ENCODE measurements around the gene PDE2A. TPM values are rescaled to one million over a fixed set of nuclear protein-coding genes. Genes with fewer than 3 reads are reported as not detected.

Gene PDE2A
- total RNA-seq, 1 experiment from 2014 or later: 0.58 TPM

DNA sequence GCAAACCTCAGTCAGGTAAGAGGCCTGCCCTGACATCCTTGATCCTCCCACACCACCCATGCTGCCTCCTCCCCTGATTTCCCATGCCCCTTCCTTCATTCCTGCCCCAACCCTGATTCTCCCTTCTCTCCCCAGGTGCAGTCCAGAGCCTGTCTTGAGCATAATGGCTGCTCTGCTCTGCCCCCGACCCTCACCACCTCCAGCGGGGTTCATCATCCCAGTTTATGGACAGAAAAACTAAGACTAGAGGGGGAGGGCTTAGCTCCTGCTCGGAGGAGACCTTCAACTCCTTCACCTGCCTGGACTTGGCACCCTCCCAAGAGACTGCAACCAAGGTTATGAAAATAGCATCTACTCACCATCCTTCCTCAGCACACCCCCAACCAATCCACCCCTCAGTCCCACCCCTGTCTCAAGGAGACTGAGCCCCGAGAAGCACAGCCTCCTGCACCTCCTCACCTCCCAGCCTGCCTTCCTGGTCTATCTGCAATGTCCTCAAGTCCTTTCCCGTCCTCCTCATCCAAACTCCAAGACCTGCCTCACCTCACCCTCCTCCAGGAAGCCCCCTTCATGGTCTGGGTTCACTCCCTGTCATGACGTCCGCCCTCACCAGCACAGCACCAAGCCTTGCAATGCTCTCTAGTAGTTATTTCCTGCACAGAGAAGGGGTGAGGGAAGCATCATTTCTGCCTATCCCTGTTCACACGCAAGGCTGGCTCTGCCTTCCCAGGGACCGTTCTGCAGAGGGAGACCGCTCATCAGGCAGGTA, 103.1 kb downstream of the PDE2A start:
- CTCF ChIA-PET: no interaction called here
- Histone ChIP-seq H3K27ac (ENCODE audit: low read depth, low read length, poor library complexity, severe bottlenecking) (no peak overlapping the region), H3K27me3 (replicated peaks; ENCODE audit: insufficient read depth, low read depth, low read length, poor library complexity) (no peaks in the 10 kb centered on the region), H3K9me3 (ENCODE audit: low read depth, low read length, poor library complexity, severe bottlenecking) (no peaks in the 10 kb centered on the region), H3K36me3 (ENCODE audit: insufficient read depth, low read length, poor library complexity, severe bottlenecking) (no peaks in the 10 kb centered on the region), H3K4me1 (ENCODE audit: insufficient read depth, low read length, poor library complexity, severe bottlenecking) (no peaks in the 10 kb centered on the region), H3K4me3 (ENCODE audit: low read depth, low read length, poor library complexity, severe bottlenecking) (no peak overlapping the region)
- TF ChIP-seq, protein P1, sequence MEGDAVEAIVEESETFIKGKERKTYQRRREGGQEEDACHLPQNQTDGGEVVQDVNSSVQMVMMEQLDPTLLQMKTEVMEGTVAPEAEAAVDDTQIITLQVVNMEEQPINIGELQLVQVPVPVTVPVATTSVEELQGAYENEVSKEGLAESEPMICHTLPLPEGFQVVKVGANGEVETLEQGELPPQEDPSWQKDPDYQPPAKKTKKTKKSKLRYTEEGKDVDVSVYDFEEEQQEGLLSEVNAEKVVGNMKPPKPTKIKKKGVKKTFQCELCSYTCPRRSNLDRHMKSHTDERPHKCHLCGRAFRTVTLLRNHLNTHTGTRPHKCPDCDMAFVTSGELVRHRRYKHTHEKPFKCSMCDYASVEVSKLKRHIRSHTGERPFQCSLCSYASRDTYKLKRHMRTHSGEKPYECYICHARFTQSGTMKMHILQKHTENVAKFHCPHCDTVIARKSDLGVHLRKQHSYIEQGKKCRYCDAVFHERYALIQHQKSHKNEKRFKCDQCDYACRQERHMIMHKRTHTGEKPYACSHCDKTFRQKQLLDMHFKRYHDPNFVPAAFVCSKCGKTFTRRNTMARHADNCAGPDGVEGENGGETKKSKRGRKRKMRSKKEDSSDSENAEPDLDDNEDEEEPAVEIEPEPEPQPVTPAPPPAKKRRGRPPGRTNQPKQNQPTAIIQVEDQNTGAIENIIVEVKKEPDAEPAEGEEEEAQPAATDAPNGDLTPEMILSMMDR (conservative IDR thresholded peaks at IDR 0.05; ENCODE audit: low read depth, low read length): no peak
- TF ChIP-seq EZH2 (IDR thresholded peaks at IDR 0.05; ENCODE audit: borderline replicate concordance, low read depth, low read length, poor library complexity, severe bottlenecking): no peak
- POLR2A ChIA-PET (ENCODE audit: low non-redundant PET): no interaction called here
- intact Hi-C loops (cut with micrococcal nuclease; ENCODE audit: unreplicated experiment): no loop called here
- no peak for DNase-seq (ENCODE audit: low spot score)
- BruUV-seq (replicated peaks): no TSS peak

DNA sequence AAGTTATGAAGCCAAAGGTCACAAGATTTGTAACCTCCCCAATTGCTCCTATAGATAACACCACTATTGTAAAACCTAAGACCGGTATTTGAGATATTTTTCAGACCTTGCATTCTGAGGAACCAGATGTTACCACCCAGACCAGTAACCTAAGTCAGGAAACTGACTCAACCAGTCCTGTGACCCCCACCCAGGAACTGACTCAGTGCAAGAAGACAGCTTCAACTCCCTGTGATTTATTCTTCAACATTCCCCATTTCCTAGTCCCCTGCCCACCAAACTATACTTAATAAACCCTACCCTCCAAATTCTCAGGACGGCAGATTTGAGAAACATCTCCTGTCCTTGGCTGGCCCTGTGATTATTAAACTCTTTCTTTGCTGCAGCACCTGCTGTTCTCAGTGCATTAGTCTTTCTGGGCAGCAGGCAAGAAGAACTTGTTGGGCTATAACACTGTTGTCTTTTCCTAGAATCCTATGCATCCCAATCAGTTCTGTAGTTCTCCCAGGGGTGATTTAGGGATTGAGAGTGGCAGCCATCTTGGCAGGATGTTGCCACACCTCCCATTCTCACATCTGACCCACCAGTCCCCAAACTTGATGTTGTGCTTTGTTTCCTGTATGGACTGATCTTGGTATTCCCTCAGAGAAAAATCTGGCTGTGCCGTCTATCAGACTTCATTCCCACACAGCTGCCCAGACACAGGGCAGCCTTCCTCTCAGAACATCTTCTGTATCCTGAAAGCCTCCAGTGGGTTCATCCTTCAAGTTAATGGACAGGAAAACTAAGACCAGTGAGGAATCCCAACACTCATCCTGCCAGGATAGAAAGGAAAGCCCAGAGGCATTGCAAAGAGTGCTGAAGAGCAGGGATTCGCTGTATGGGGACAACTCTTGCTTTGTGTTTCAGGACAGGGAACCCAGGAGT, 104.0 kb downstream of the PDE2A start:
- POLR2A ChIA-PET (ENCODE audit: low non-redundant PET): no interaction called here
- H3K36me3 ChIP-seq (ENCODE audit: insufficient read depth, low read length, poor library complexity, severe bottlenecking): no peaks in the 10 kb centered on the region
- no peaks in the 10 kb centered on the region for H3K27me3 ChIP-seq (replicated peaks; ENCODE audit: insufficient read depth, low read depth, low read length, poor library complexity)
- BruUV-seq (replicated peaks): no TSS peak
- H3K27ac ChIP-seq (ENCODE audit: low read depth, low read length, poor library complexity, severe bottlenecking): no peak overlapping the region
- H3K4me3 ChIP-seq (ENCODE audit: low read depth, low read length, poor library complexity, severe bottlenecking): no peak overlapping the region
- no peaks in the 10 kb centered on the region for H3K4me1 ChIP-seq (ENCODE audit: insufficient read depth, low read length, poor library complexity, severe bottlenecking)
- no peaks in the 10 kb centered on the region for H3K9me3 ChIP-seq (ENCODE audit: low read depth, low read length, poor library complexity, severe bottlenecking)
- CTCF ChIA-PET: interaction anchor here (1.0 kb wide), 1 partner anchor 99 kb away, joined by 3 read pairs; no protein-coding TSS in a partner anchor
- intact Hi-C loops (cut with micrococcal nuclease; ENCODE audit: unreplicated experiment): no loop called here
- no peak for TF ChIP-seq EZH2 (IDR thresholded peaks at IDR 0.05; ENCODE audit: borderline replicate concordance, low read depth, low read length, poor library complexity, severe bottlenecking)
- TF ChIP-seq, protein P1 (conservative IDR thresholded peaks at IDR 0.05; ENCODE audit: low read depth, low read length): no peak
- DNase-seq (ENCODE audit: low spot score): no peak

DNA sequence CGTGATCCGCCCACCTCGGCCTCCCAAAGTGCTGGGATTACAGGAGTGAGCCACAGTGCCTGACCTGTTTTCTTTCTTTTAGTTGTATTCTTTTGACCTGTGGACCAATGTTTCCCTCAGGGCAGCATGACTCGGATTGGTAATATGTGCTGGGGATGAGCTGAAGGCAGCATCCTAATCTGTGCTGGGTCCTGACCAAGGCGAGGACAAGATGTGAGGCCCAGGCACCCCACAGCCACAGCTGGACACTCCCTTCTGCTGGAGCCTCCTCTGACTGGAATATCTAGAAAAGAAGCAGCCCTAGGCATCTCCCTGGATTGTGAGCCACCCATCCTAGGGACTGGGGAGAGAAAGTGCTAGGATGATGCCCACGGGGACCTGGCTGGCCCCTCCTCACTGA, 105.4 kb downstream of the PDE2A start:
- POLR2A ChIA-PET (ENCODE audit: low non-redundant PET): no interaction called here

More for the DNA sequence above, 105.4 kb downstream of the PDE2A start:
- no peak for DNase-seq (ENCODE audit: low spot score)
- CTCF ChIA-PET: interaction anchor here (1.0 kb wide), 1 partner anchor 98 kb away, joined by 3 read pairs; no protein-coding TSS in a partner anchor
- H3K9me3 ChIP-seq (ENCODE audit: low read depth, low read length, poor library complexity, severe bottlenecking): no peaks in the 10 kb centered on the region
- no peaks in the 10 kb centered on the region for H3K4me1 ChIP-seq (ENCODE audit: insufficient read depth, low read length, poor library complexity, severe bottlenecking)
- H3K27me3 ChIP-seq (replicated peaks; ENCODE audit: insufficient read depth, low read depth, low read length, poor library complexity): no peaks in the 10 kb centered on the region
- H3K4me3 ChIP-seq (ENCODE audit: low read depth, low read length, poor library complexity, severe bottlenecking): no peak overlapping the region
- intact Hi-C loops (cut with micrococcal nuclease; ENCODE audit: unreplicated experiment): no loop called here
- H3K36me3 ChIP-seq (ENCODE audit: insufficient read depth, low read length, poor library complexity, severe bottlenecking): no peaks in the 10 kb centered on the region
- no peak overlapping the region for H3K27ac ChIP-seq (ENCODE audit: low read depth, low read length, poor library complexity, severe bottlenecking)
- no peak for TF ChIP-seq EZH2 (IDR thresholded peaks at IDR 0.05; ENCODE audit: borderline replicate concordance, low read depth, low read length, poor library complexity, severe bottlenecking)
- TF ChIP-seq, protein P1 (conservative IDR thresholded peaks at IDR 0.05; ENCODE audit: low read depth, low read length): no peak
- no TSS peak for BruUV-seq (replicated peaks)
